A549 (cell line): ENCODE results near the gene PPP1R13L. TPM values are rescaled to one million over a fixed set of nuclear protein-coding genes. Genes with fewer than 3 reads are reported as not detected.

Source experiments
- ATOH8 ChIP-seq: fragments of 250-450 bp; sonication (Bioruptor Pico); IDR thresholded peaks from 2 replicates; pipeline ENCODE4 v1.5.0; 2020; ENCODE audit warnings: low read depth, mild to moderate bottlenecking, moderate library complexity
- BCL3 ChIP-seq: fragments of >200 bp; sonication (Bioruptor Twin); formaldehyde crosslinking; IDR thresholded peaks from 3 replicates; pipeline ENCODE4 v1.6.1; 2016
- CBX2 ChIP-seq: fragments of 200-600 bp; sonication (generic); IDR thresholded peaks from 2 replicates; pipeline ENCODE4 v1.6.1; 2016; ENCODE audit warnings: low read depth, mild to moderate bottlenecking, borderline replicate concordance
- CBX8 ChIP-seq: fragments of 200-600 bp; sonication (generic); IDR thresholded peaks from 2 replicates; pipeline ENCODE4 v1.6.1; 2016
- CHD2 ChIP-seq: fragments of 150-350 bp; IDR thresholded peaks from 2 replicates; pipeline ENCODE4 v1.6.1; 2014; ENCODE audit warnings: low read length; ENCODE audit not compliant: partially characterized antibody
- EHMT2 ChIP-seq: fragments of 200-600 bp; sonication (generic); IDR thresholded peaks from 2 replicates; pipeline ENCODE4 v1.6.1; 2016; ENCODE audit warnings: antibody characterized with exemption, low read depth, mild to moderate bottlenecking, moderate library complexity
- HES2 ChIP-seq: fragments of >200 bp; sonication (Bioruptor Twin); formaldehyde crosslinking; IDR thresholded peaks from 2 replicates; pipeline ENCODE4 v1.6.1; 2016
- HOXA7 ChIP-seq: fragments of 250-450 bp; sonication (Bioruptor Pico); IDR thresholded peaks from 2 replicates; pipeline ENCODE4 v1.5.0; 2020; ENCODE audit warnings: mild to moderate bottlenecking, moderate library complexity
- JUN ChIP-seq, 2 experiments: fragments of >200 bp; sonication (Bioruptor Twin); formaldehyde crosslinking; IDR thresholded peaks; 2 replicates in 1 of 2; 3 replicates in 1 of 2; pipeline ENCODE4 v1.6.1; 2016 to 2017
- JUNB ChIP-seq: fragments of >200 bp; sonication (Bioruptor Twin); formaldehyde crosslinking; IDR thresholded peaks from 2 replicates; pipeline ENCODE4 v1.6.1; 2016
- MAFK ChIP-seq: fragments of 450-650 bp; IDR thresholded peaks from 2 replicates; pipeline ENCODE4 v1.6.1; 2014; ENCODE audit not compliant: partially characterized antibody
- MYC ChIP-seq: IDR thresholded peaks from 2 replicates; pipeline ENCODE4 v1.6.1; 2012; ENCODE audit warnings: mild to moderate bottlenecking, inconsistent platforms, low read length, improper control_type of control experiment, borderline replicate concordance
- PHF8 ChIP-seq: fragments of 200-600 bp; sonication (generic); IDR thresholded peaks from 2 replicates; pipeline ENCODE4 v1.6.1; 2016; ENCODE audit warnings: low read depth, mild to moderate bottlenecking, antibody characterized with exemption, moderate library complexity, borderline replicate concordance
- RAD21 ChIP-seq, 2 experiments: fragments of >200 bp in 1 of 2; sonication (Bioruptor Twin) in 1 of 2; formaldehyde crosslinking in 1 of 2; IDR thresholded peaks in 1 of 2; conservative IDR thresholded peaks in 1 of 2; 2 replicates in 1 of 2; 3 replicates in 1 of 2; pipeline ENCODE4 v1.6.1; 2012 to 2018; ENCODE audit warnings: inconsistent platforms in 1 of 2
- RARB ChIP-seq: fragments of 250-450 bp; sonication (Bioruptor Pico); IDR thresholded peaks from 2 replicates; pipeline ENCODE4 v1.8.0; 2021; ENCODE audit warnings: mild to moderate bottlenecking, moderate library complexity
- REST ChIP-seq: fragments of 200-600 bp; sonication (generic); IDR thresholded peaks from 2 replicates; pipeline ENCODE4 v1.6.1; 2016; ENCODE audit warnings: antibody characterized with exemption, mild to moderate bottlenecking, moderate library complexity
- RNF2 ChIP-seq: fragments of 200-600 bp; sonication (generic); IDR thresholded peaks from 2 replicates; pipeline ENCODE4 v1.6.1; 2016; ENCODE audit warnings: low read depth, mild to moderate bottlenecking, antibody characterized with exemption, moderate library complexity, borderline replicate concordance
- USF2 ChIP-seq: fragments of 450-650 bp; IDR thresholded peaks from 2 replicates; pipeline ENCODE4 v1.6.1; 2014; ENCODE audit warnings: antibody characterized with exemption
- ZC3H11A ChIP-seq: fragments of 450-650 bp; IDR thresholded peaks from 2 replicates; pipeline ENCODE4 v1.6.1; 2014; ENCODE audit warnings: antibody characterized with exemption, mild to moderate bottlenecking
- ZNF302 ChIP-seq: fragments of 250-450 bp; sonication (Bioruptor Pico); IDR thresholded peaks from 2 replicates; pipeline ENCODE4 v1.9.0; 2021; ENCODE audit warnings: inconsistent platforms, mild to moderate bottlenecking, moderate library complexity
- ZSCAN20 ChIP-seq: fragments of 250-450 bp; sonication (Bioruptor Pico); IDR thresholded peaks from 2 replicates; pipeline ENCODE4 v1.8.0; 2022; ENCODE audit warnings: mild to moderate bottlenecking, moderate library complexity
- polyA plus RNA-seq, 4 experiments: library from polyadenylated mRNA; depleted of rRNA in 3 of 4; stranded (reverse); fragments of >200 nt; fragmentation: RNase III in 1 of 4; extraction: RNeasy Plus Mini Kit Qiagen cat#74134 plus additional on column Dnase treatment in 1 of 4; gene quantifications; 2 replicates in 3 of 4; 3 replicates in 1 of 4; pipeline ENCODE4 v1.2.3, GENCODE V29; 2011 to 2017

PPP1R13L gene
- polyA plus RNA-seq, 2 of the 4 experiments (the other 2 are of a cell fraction), result 3.2 to 18.9 TPM

GRCh38 chr19:45405435-45406225, 761 bp upstream of the PPP1R13L start (continued):
- TF ChIP-seq PHF8 (peak; percentile 40; the same call in 1 of the 2 replicates), MYC (peak; percentile 51; the same call in 1 of the 2 replicates), ZC3H11A (no peak), EHMT2 (no peak), RARB (0 out of 2 replicates have a peak, but pooled peaks have one; percentile 26), ZSCAN20 (no peak), BCL3 (peak; percentile 32; the same call in 1 of the 3 replicates), RAD21 (conservative IDR thresholded peaks at IDR 0.05 in 1 of 2, IDR thresholded peaks at IDR 0.05 in 1 of 2) (no peak), JUN (IDR thresholded peaks at IDR 0.05) (peak in 1 of 2 experiments; percentile 20; a peak in 2 of 5 replicates), ATOH8 (CRISPR knock-in tag) (peak; percentile 66; the same call in 1 of the 2 replicates), JUNB (no peak), HES2 (no peak), USF2 (peak; percentile 77), ZNF302 (CRISPR knock-in tag) (no peak), RNF2 (no peak), HOXA7 (peak; percentile 77), CHD2 (no peak), REST (no peak), CBX8 (no peak), CBX2 (no peak), MAFK (no peak)
